Measurements from ENCODE around the gene NFKBIB. TPM values are rescaled to one million over a fixed set of nuclear protein-coding genes. Genes with fewer than 3 reads are reported as not detected.

NFKBIB gene
- total RNA-seq, 1 donor from 2014 or later: 21.7 TPM

- Mint-ChIP-seq H3K9me3 (ENCODE audit: unreplicated experiment) (no peaks in the 10 kb centered on the region), H3K27me3 (ENCODE audit: low read depth, unreplicated experiment) (no peaks in the 10 kb centered on the region), H3K4me3 (ENCODE audit: unreplicated experiment) (no peak overlapping the region), H3K36me3 (ENCODE audit: low read depth, unreplicated experiment) (peaks cover 20% of the 10 kb centered on the region), H3K27ac (ENCODE audit: unreplicated experiment) (no peak overlapping the region), H3K4me1 (ENCODE audit: low read depth, unreplicated experiment) (no peaks in the 10 kb centered on the region)
- H2AFZ ChIP-seq (ENCODE audit: low read depth, low read length): no peak overlapping the region
- H3K4me1 ChIP-seq (ENCODE audit: insufficient read depth, low read length): no peaks in the 10 kb centered on the region
- H3K9ac ChIP-seq (ENCODE audit: low read length): no peak overlapping the region
- no peaks in the 10 kb centered on the region for H3K9me3 ChIP-seq (ENCODE audit: insufficient read depth, low read depth, low read length)
- TF ChIP-seq CTCF (IDR thresholded peaks at IDR 0.05; ENCODE audit: insufficient read depth, low read depth, low read length): no peak
- TF ChIP-seq EZH2 (IDR thresholded peaks at IDR 0.05; ENCODE audit: insufficient read depth, low read length): no peak
- FAIRE-seq (no peak), DNase-seq (ENCODE audit: low read depth) (no peak)
- H3K4me3 ChIP-seq (ENCODE audit: insufficient read depth, low read depth, low read length): no peak overlapping the region
- H4K20me1 ChIP-seq (ENCODE audit: insufficient read depth, low read length): peaks cover 8% of the 10 kb centered on the region
- H3K36me3 ChIP-seq (ENCODE audit: insufficient read depth, low read length): peaks cover 4% of the 10 kb centered on the region
- H3K4me2 ChIP-seq (ENCODE audit: low read length): no peak overlapping the region
- no peaks in the 10 kb centered on the region for H3K79me2 ChIP-seq (ENCODE audit: insufficient read depth, low read length)
- no peaks in the 10 kb centered on the region for H3K27me3 ChIP-seq (ENCODE audit: insufficient read depth, low read length)
- no peak overlapping the region for H3K27ac ChIP-seq (ENCODE audit: low read depth, low read length)
These were observed 21.0 kb downstream of the NFKBIB start for GRCh38 chr19:38920602-38921419.

GRCh38 chr19:38921420-38922274 is 21.9 kb downstream of the NFKBIB start:
- H3K9ac ChIP-seq (ENCODE audit: low read length): no peak overlapping the region
- Mint-ChIP-seq H3K27me3 (ENCODE audit: low read depth, unreplicated experiment) (no peaks in the 10 kb centered on the region), H3K9me3 (ENCODE audit: unreplicated experiment) (no peaks in the 10 kb centered on the region), H3K27ac (ENCODE audit: unreplicated experiment) (no peak overlapping the region), H3K36me3 (ENCODE audit: low read depth, unreplicated experiment) (peaks cover 20% of the 10 kb centered on the region), H3K4me1 (ENCODE audit: low read depth, unreplicated experiment) (no peaks in the 10 kb centered on the region), H3K4me3 (ENCODE audit: unreplicated experiment) (no peak overlapping the region)
- H3K27ac ChIP-seq (ENCODE audit: low read depth, low read length): no peak overlapping the region
- H3K79me2 ChIP-seq (ENCODE audit: insufficient read depth, low read length): no peaks in the 10 kb centered on the region
- H3K36me3 ChIP-seq (ENCODE audit: insufficient read depth, low read length): peaks cover 4% of the 10 kb centered on the region
- peaks cover 8% of the 10 kb centered on the region for H4K20me1 ChIP-seq (ENCODE audit: insufficient read depth, low read length)
- TF ChIP-seq CTCF (IDR thresholded peaks at IDR 0.05; ENCODE audit: insufficient read depth, low read depth, low read length) (no peak), EZH2 (IDR thresholded peaks at IDR 0.05; ENCODE audit: insufficient read depth, low read length) (no peak)
- DNase-seq (ENCODE audit: low read depth) (no peak), FAIRE-seq (no peak)
- H3K9me3 ChIP-seq (ENCODE audit: insufficient read depth, low read depth, low read length): no peaks in the 10 kb centered on the region
- H2AFZ ChIP-seq (ENCODE audit: low read depth, low read length): no peak overlapping the region
- H3K4me2 ChIP-seq (ENCODE audit: low read length): no peak overlapping the region
- H3K4me3 ChIP-seq (ENCODE audit: insufficient read depth, low read depth, low read length): no peak overlapping the region
- no peaks in the 10 kb centered on the region for H3K27me3 ChIP-seq (ENCODE audit: insufficient read depth, low read length)
- no peaks in the 10 kb centered on the region for H3K4me1 ChIP-seq (ENCODE audit: insufficient read depth, low read length)
